OCI-LY7 (cell line): ENCODE measurements around the gene SLC2A8. TPM values are rescaled to one million over a fixed set of nuclear protein-coding genes. Genes with fewer than 3 reads are reported as not detected.

Source experiments
- BruUV-seq: library from RNA; stranded (reverse); fragments of 400-500 nt; replicated peaks from 2 replicates; lab custom pipeline; 2021; lab: Mats Ljungman, UMichigan
- CTCF ChIA-PET: fragments of 300-600 bp; sonication (Branson Sonifier 250); formaldehyde crosslinking; loops from one replicate; lab custom pipeline; 2022; ENCODE audit warnings: antibody characterized with exemption; ENCODE audit not compliant: unreplicated experiment; lab: Charles Lee
- POLR2A ChIA-PET: fragments of 300-600 bp; sonication (Branson Sonifier 250); formaldehyde crosslinking; loops from one replicate; lab custom pipeline; 2022; ENCODE audit warnings: antibody characterized with exemption; lab: Charles Lee
- DNase-seq: peaks from one replicate; pipeline ENCODE4 v3.0.0-alpha.2; 2015; ENCODE audit warnings: low spot score
- H2AFZ ChIP-seq: fragments of 200-600 bp; sonication (generic), shearing (Covaris generic); 2 replicates; pipeline ENCODE4 v1.6.1; 2014; ENCODE audit warnings: mild to moderate bottlenecking, antibody characterized with exemption, low read length, moderate library complexity
- H3K27ac ChIP-seq: fragments of 200-600 bp; sonication (generic); 2 replicates; pipeline ENCODE4 v1.5.1; 2014; ENCODE audit warnings: mixed run types, low read depth, mild to moderate bottlenecking, moderate library complexity, low read length, inconsistent platforms; ENCODE audit not compliant: poor library complexity, severe bottlenecking
- H3K36me3 ChIP-seq: fragments of 200-600 bp; sonication (generic); 2 replicates; pipeline ENCODE4 v1.6.1; 2014; ENCODE audit warnings: mild to moderate bottlenecking, antibody characterized with exemption, low read length, moderate library complexity, mixed read lengths; ENCODE audit not compliant: insufficient read depth
- H3K4me1 ChIP-seq: fragments of 200-600 bp; sonication (generic); 2 replicates; pipeline ENCODE4 v1.5.1; 2014; ENCODE audit warnings: mild to moderate bottlenecking, low read length; ENCODE audit not compliant: insufficient read depth, poor library complexity, severe bottlenecking
- H3K4me2 ChIP-seq: fragments of 200-600 bp; sonication (generic); 2 replicates; pipeline ENCODE4 v1.6.1; 2014; ENCODE audit warnings: mild to moderate bottlenecking, low read length
- H3K4me3 ChIP-seq: fragments of 200-600 bp; sonication (generic); 2 replicates; pipeline ENCODE4 v1.5.1; 2014; ENCODE audit warnings: mild to moderate bottlenecking, low read depth, low read length; ENCODE audit not compliant: poor library complexity, severe bottlenecking
- H3K79me2 ChIP-seq: fragments of 200-600 bp; sonication (generic); 2 replicates; pipeline ENCODE4 v1.6.1; 2016; ENCODE audit warnings: low read depth, mild to moderate bottlenecking, low read length, moderate library complexity, mixed read lengths; ENCODE audit not compliant: insufficient read depth
- H3K9me2 ChIP-seq: fragments of 200-600 bp; sonication (generic); 2 replicates; pipeline ENCODE4 v1.6.1; 2016; ENCODE audit warnings: mild to moderate bottlenecking, low read length, mixed read lengths; ENCODE audit not compliant: insufficient read depth
- H3K9me3 ChIP-seq: fragments of 200-600 bp; sonication (generic); 2 replicates; pipeline ENCODE4 v1.6.1; 2014; ENCODE audit warnings: mild to moderate bottlenecking, mixed run types, low read length, mixed read lengths
- H4K20me1 ChIP-seq: fragments of 200-600 bp; sonication (generic); 2 replicates; pipeline ENCODE4 v1.6.1; 2014; ENCODE audit warnings: mild to moderate bottlenecking, antibody characterized with exemption, low read length, moderate library complexity, mixed read lengths; ENCODE audit not compliant: insufficient read depth
- CTCF ChIP-seq: fragments of 200-600 bp; sonication (generic); conservative IDR thresholded peaks from 2 replicates; pipeline ENCODE4 v1.5.1; 2014; ENCODE audit warnings: mild to moderate bottlenecking, antibody characterized with exemption, low read length, moderate library complexity, mixed read lengths
- EZH2phosphoT487 ChIP-seq: fragments of 200-600 bp; sonication (generic); IDR thresholded peaks from 2 replicates; pipeline ENCODE4 v1.6.1; 2018; ENCODE audit warnings: low read depth, borderline replicate concordance, mild to moderate bottlenecking, mixed run types, antibody characterized with exemption, low read length, moderate library complexity, mixed read lengths
- intact Hi-C: fragments of 100-400 bp; cut with micrococcal nuclease; formaldehyde crosslinking; loops from one replicate; pipeline ENCODE4 v1.10.0; 2022; ENCODE audit not compliant: unreplicated experiment
- total RNA-seq, 2 experiments: library from RNA; depleted of rRNA in 1 of 2; stranded (reverse); fragments of >200 nt in 1 of 2; shearing (Covaris generic) in 1 of 2; gene quantifications; 2 replicates each; pipeline ENCODE4 v1.2.3, GENCODE V29; 2014 to 2022

The SLC2A8 gene
- total RNA-seq, 2 experiments from 2014 or later: 11.9 to 19.6 TPM

GRCh38 chr9:127365461-127365860 is 31.5 kb upstream of the SLC2A8 start:
- no peak for DNase-seq
- POLR2A ChIA-PET: interaction anchor here (0.7 kb wide), 1 partner anchor 326 kb away, joined by 4 read pairs; no protein-coding TSS in a partner anchor
- no peaks in the 10 kb centered on the region for H3K79me2 ChIP-seq
- CTCF ChIA-PET: no interaction called here
- H3K4me2 ChIP-seq: no peak overlapping the region
- no peak overlapping the region for H3K4me3 ChIP-seq
- TF ChIP-seq CTCF: no peak
- no peak for TF ChIP-seq EZH2phosphoT487
- no peaks in the 10 kb centered on the region for H3K4me1 ChIP-seq
- intact Hi-C loops: no loop called here
- BruUV-seq: no TSS peak
- H3K9me2 ChIP-seq: no peaks in the 10 kb centered on the region
- H2AFZ ChIP-seq: no peak overlapping the region
- no peak overlapping the region for H3K27ac ChIP-seq
- H3K36me3 ChIP-seq: no peaks in the 10 kb centered on the region
- H4K20me1 ChIP-seq: no peaks in the 10 kb centered on the region
- no peaks in the 10 kb centered on the region for H3K9me3 ChIP-seq

- POLR2A ChIA-PET: no interaction called here
- Histone ChIP-seq H2AFZ (no peak overlapping the region), H3K4me1 (no peaks in the 10 kb centered on the region), H3K36me3 (no peaks in the 10 kb centered on the region), H4K20me1 (no peaks in the 10 kb centered on the region), H3K4me3 (no peak overlapping the region), H3K9me2 (no peaks in the 10 kb centered on the region), H3K9me3 (no peaks in the 10 kb centered on the region), H3K79me2 (no peaks in the 10 kb centered on the region), H3K27ac (no peak overlapping the region), H3K4me2 (no peak overlapping the region)
- BruUV-seq: no TSS peak
- intact Hi-C loops: no loop called here
- TF ChIP-seq CTCF (no peak), EZH2phosphoT487 (no peak)
- no peak for DNase-seq
- CTCF ChIA-PET: no interaction called here
Measured at GRCh38 chr9:127366594-127366993, 30.4 kb upstream of the SLC2A8 start.

GRCh38 chr9:127368852-127369402 is 28.0 kb upstream of the SLC2A8 start:
- Histone ChIP-seq H3K27ac (no peak overlapping the region), H4K20me1 (no peaks in the 10 kb centered on the region), H3K9me3 (no peaks in the 10 kb centered on the region), H2AFZ (no peak overlapping the region), H3K36me3 (no peaks in the 10 kb centered on the region), H3K4me2 (no peak overlapping the region), H3K4me3 (no peak overlapping the region), H3K79me2 (no peaks in the 10 kb centered on the region), H3K9me2 (no peaks in the 10 kb centered on the region), H3K4me1 (no peaks in the 10 kb centered on the region)
- no peak for DNase-seq
- TF ChIP-seq EZH2phosphoT487: no peak
- TF ChIP-seq CTCF: no peak
- POLR2A ChIA-PET: interaction anchor here (0.6 to 0.8 kb wide), 4 partner anchors 44 to 553 kb away, joined by 3 to 5 read pairs (median 4); no protein-coding TSS in a partner anchor
- intact Hi-C loops: no loop called here
- BruUV-seq: no TSS peak
- CTCF ChIA-PET: interaction anchor here (0.6 kb wide), 1 partner anchor 806 kb away, joined by 3 read pairs; no protein-coding TSS in a partner anchor
